ENCODE measurements around the gene CGB8. TPM values are rescaled to one million over a fixed set of nuclear protein-coding genes. Genes with fewer than 3 reads are reported as not detected.

The CGB8 gene
- polyA plus RNA-seq, 1 donor (not counting 4 experiments of a cell fraction or from before 2014, with no cell fraction given) = not detected

- H3K9ac ChIP-seq (ENCODE audit: control insufficient read depth, extremely low read depth, insufficient read depth, low read length) = no peak overlapping the region
- dilution Hi-C loops (cut with MboI; ENCODE audit: extremely low pct_ligation_motif_present, low sequenced_read_pairs) = no loop called here
- no peaks in the 10 kb centered on the region for H3K9me1 ChIP-seq (ENCODE audit: control insufficient read depth, extremely low read depth, insufficient read depth, low read length)
- no peak overlapping the region for H3K27ac ChIP-seq (ENCODE audit: control insufficient read depth, insufficient read depth, low read length)
- H3K9me3 ChIP-seq (ENCODE audit: control insufficient read depth, low read depth, low read length) = no peaks in the 10 kb centered on the region
- peaks cover 18% of the 10 kb centered on the region for H3K4me1 ChIP-seq (ENCODE audit: control insufficient read depth, extremely low read depth, insufficient read depth, low read length)
- peaks cover 6 to 18% of the 10 kb centered on the region in 2 experiments for H3K36me3 ChIP-seq (ENCODE audit: control insufficient read depth in 2 of 2, extremely low read depth in 1 of 2, insufficient read depth in 2 of 2, low read length in 2 of 2)
- H3K4me3 ChIP-seq (ENCODE audit: control insufficient read depth in 2 of 3, extremely low read depth in 1 of 3, insufficient read depth in 2 of 3, low read depth in 1 of 3, low read length in 3 of 3) = no peak overlapping the region
- no peak overlapping the region for H3K4me2 ChIP-seq (ENCODE audit: control insufficient read depth, extremely low read depth, insufficient read depth, low read depth, low read length)
- TF ChIP-seq EZH2 (IDR thresholded peaks at IDR 0.05; ENCODE audit: low read length) = no peak
- TF ChIP-seq, protein P1, sequence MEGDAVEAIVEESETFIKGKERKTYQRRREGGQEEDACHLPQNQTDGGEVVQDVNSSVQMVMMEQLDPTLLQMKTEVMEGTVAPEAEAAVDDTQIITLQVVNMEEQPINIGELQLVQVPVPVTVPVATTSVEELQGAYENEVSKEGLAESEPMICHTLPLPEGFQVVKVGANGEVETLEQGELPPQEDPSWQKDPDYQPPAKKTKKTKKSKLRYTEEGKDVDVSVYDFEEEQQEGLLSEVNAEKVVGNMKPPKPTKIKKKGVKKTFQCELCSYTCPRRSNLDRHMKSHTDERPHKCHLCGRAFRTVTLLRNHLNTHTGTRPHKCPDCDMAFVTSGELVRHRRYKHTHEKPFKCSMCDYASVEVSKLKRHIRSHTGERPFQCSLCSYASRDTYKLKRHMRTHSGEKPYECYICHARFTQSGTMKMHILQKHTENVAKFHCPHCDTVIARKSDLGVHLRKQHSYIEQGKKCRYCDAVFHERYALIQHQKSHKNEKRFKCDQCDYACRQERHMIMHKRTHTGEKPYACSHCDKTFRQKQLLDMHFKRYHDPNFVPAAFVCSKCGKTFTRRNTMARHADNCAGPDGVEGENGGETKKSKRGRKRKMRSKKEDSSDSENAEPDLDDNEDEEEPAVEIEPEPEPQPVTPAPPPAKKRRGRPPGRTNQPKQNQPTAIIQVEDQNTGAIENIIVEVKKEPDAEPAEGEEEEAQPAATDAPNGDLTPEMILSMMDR (optimal IDR thresholded peaks at IDR 0.05 in 1 of 3, IDR thresholded peaks at IDR 0.05 in 1 of 3, conservative IDR thresholded peaks at IDR 0.05 in 1 of 3; ENCODE audit: extremely low read depth in 1 of 3, insufficient read depth in 2 of 3, low read length in 3 of 3) = no peak
- no peak overlapping the region for H2AFZ ChIP-seq (ENCODE audit: control insufficient read depth, low read length)
- no peak for FAIRE-seq
- no peak for DNase-seq (ENCODE audit: low read depth, low spot score)
- H3K79me2 ChIP-seq (ENCODE audit: control insufficient read depth, insufficient read depth, low read length) = no peaks in the 10 kb centered on the region
- peaks cover 11% of the 10 kb centered on the region for H3K27me3 ChIP-seq (ENCODE audit: control insufficient read depth, extremely low read depth, insufficient read depth, low read length)
- H4K20me1 ChIP-seq (ENCODE audit: control insufficient read depth, extremely low read depth, insufficient read depth, low read length) = no peaks in the 10 kb centered on the region
Measured at GRCh38 chr19:49016067-49016839, 32.7 kb downstream of the CGB8 start.

DNA sequence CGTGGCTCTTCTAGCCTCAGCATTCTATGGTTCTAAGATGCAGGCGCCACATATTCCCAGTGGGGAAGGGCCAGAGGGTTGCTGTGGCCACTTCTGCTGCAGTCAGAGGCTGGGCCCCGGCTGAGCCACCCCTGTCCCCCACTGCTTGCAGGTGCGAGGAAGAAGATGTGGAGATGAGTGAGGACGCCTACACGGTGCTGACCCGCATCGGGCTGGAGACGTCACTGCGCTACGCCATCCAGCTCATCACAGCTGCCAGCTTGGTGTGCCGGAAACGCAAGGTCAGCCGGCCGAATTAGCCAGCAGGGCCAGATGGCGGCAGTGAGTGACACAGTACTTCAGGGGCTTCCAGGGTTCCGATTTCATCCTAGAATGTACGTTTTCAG, 34.0 kb downstream of the CGB8 start:
- Histone ChIP-seq H3K9me1 (ENCODE audit: control insufficient read depth, extremely low read depth, insufficient read depth, low read length) (no peaks in the 10 kb centered on the region), H2AFZ (ENCODE audit: control insufficient read depth, low read length) (no peak overlapping the region), H3K4me1 (ENCODE audit: control insufficient read depth, extremely low read depth, insufficient read depth, low read length) (peaks cover 18% of the 10 kb centered on the region), H4K20me1 (ENCODE audit: control insufficient read depth, extremely low read depth, insufficient read depth, low read length) (no peaks in the 10 kb centered on the region), H3K27me3 (ENCODE audit: control insufficient read depth, extremely low read depth, insufficient read depth, low read length) (no peaks in the 10 kb centered on the region), H3K27ac (ENCODE audit: control insufficient read depth, insufficient read depth, low read length) (no peak overlapping the region), H3K9me3 (ENCODE audit: control insufficient read depth, low read depth, low read length) (no peaks in the 10 kb centered on the region), H3K79me2 (ENCODE audit: control insufficient read depth, insufficient read depth, low read length) (no peaks in the 10 kb centered on the region), H3K9ac (ENCODE audit: control insufficient read depth, extremely low read depth, insufficient read depth, low read length) (no peak overlapping the region), H3K4me2 (ENCODE audit: control insufficient read depth, extremely low read depth, insufficient read depth, low read depth, low read length) (no peak overlapping the region), H3K36me3 (ENCODE audit: control insufficient read depth in 2 of 2, extremely low read depth in 1 of 2, insufficient read depth in 2 of 2, low read length in 2 of 2) (peaks cover 15 to 26% of the 10 kb centered on the region in 2 experiments), H3K4me3 (ENCODE audit: control insufficient read depth in 2 of 3, extremely low read depth in 1 of 3, insufficient read depth in 2 of 3, low read depth in 1 of 3, low read length in 3 of 3) (no peak overlapping the region)
- TF ChIP-seq, protein P1 (optimal IDR thresholded peaks at IDR 0.05 in 1 of 3, IDR thresholded peaks at IDR 0.05 in 1 of 3, conservative IDR thresholded peaks at IDR 0.05 in 1 of 3; ENCODE audit: extremely low read depth in 1 of 3, insufficient read depth in 2 of 3, low read length in 3 of 3) = no peak
- no peak for TF ChIP-seq EZH2 (IDR thresholded peaks at IDR 0.05; ENCODE audit: low read length)
- dilution Hi-C loops (cut with MboI; ENCODE audit: extremely low pct_ligation_motif_present, low sequenced_read_pairs) = no loop called here
- no peak for DNase-seq (ENCODE audit: low read depth, low spot score)
- FAIRE-seq = no peak

Measured in keratinocyte (primary cell).